Suprapubic skin (tissue), 4 donors: Measurements from ENCODE around the gene TMEM244. TPM values are rescaled to one million over a fixed set of nuclear protein-coding genes. Genes with fewer than 3 reads are reported as not detected.

ENCODE experiments used
- DNase-seq, 2 donors: peaks; one replicate each; pipeline ENCODE4 v3.0.0-alpha.2; 2019; ENCODE audit warnings: low spot score in 2 of 2
- H3K27ac ChIP-seq: fragments of 200-600 bp; sonication (generic); one replicate; pipeline ENCODE4 v1.5.1; 2019
- H3K27me3 ChIP-seq: fragments of 200-600 bp; sonication (generic); one replicate; pipeline ENCODE4 v1.5.1; 2019
- H3K36me3 ChIP-seq: fragments of 200-600 bp; sonication (generic); one replicate; pipeline ENCODE4 v1.5.1; 2019
- H3K4me1 ChIP-seq: fragments of 200-600 bp; sonication (generic); one replicate; pipeline ENCODE4 v1.5.1; 2019
- H3K4me3 ChIP-seq: fragments of 200-600 bp; sonication (generic); one replicate; pipeline ENCODE4 v1.5.1; 2019; ENCODE audit warnings: mild to moderate bottlenecking
- H3K9me3 ChIP-seq: fragments of 200-600 bp; sonication (generic); one replicate; pipeline ENCODE4 v1.5.1; 2019
- EP300 ChIP-seq: sonication (generic); formaldehyde crosslinking; IDR thresholded peaks from one replicate; pipeline ENCODE4 v1.6.1; 2017; ENCODE audit warnings: antibody characterized with exemption
- POLR2A ChIP-seq, 2 donors: fragments of 450-650 bp; IDR thresholded peaks; one replicate each; pipeline ENCODE4 v1.6.1; 2017; ENCODE audit warnings: antibody characterized with exemption in 2 of 2, mild to moderate bottlenecking in 2 of 2, moderate library complexity in 2 of 2
- POLR2AphosphoS5 ChIP-seq, 3 donors: sonication (generic); formaldehyde crosslinking; IDR thresholded peaks; one replicate each; pipeline ENCODE4 v1.6.1; 2017; ENCODE audit warnings: antibody characterized with exemption in 3 of 3
- WGBS: methylation state at CpG from one replicate; pipeline ENCODE4 v1.1.5; 2018; 5-methylcytosine and 5-hydroxymethylcytosine counted together
- total RNA-seq, 4 donors: library from RNA; depleted of rRNA; stranded (reverse); fragments of >200 nt; gene quantifications; one replicate each; pipeline ENCODE4 v1.1.0, GENCODE V29; 2016
- TF ChIP-seq, protein P1 (sequence below), 2 donors: fragments of 200-600 bp in 1 of 2; fragments of 450-650 bp in 1 of 2; sonication (generic) in 1 of 2; IDR thresholded peaks; one replicate each; pipeline ENCODE4 v1.5.1; 2016 to 2019; ENCODE audit warnings: antibody characterized with exemption in 2 of 2, mild to moderate bottlenecking in 1 of 2, moderate library complexity in 1 of 2

TMEM244 gene
- total RNA-seq, 4 donors from 2014 or later, result not detected

- WGBS, result 90% methylated on average over 2 of the region's 2 CpGs
- TF ChIP-seq EP300 (no peak), POLR2A (IDR thresholded peaks at IDR 0.05) (no peak), POLR2AphosphoS5 (IDR thresholded peaks at IDR 0.05) (no peak)
- TF ChIP-seq, protein P1, sequence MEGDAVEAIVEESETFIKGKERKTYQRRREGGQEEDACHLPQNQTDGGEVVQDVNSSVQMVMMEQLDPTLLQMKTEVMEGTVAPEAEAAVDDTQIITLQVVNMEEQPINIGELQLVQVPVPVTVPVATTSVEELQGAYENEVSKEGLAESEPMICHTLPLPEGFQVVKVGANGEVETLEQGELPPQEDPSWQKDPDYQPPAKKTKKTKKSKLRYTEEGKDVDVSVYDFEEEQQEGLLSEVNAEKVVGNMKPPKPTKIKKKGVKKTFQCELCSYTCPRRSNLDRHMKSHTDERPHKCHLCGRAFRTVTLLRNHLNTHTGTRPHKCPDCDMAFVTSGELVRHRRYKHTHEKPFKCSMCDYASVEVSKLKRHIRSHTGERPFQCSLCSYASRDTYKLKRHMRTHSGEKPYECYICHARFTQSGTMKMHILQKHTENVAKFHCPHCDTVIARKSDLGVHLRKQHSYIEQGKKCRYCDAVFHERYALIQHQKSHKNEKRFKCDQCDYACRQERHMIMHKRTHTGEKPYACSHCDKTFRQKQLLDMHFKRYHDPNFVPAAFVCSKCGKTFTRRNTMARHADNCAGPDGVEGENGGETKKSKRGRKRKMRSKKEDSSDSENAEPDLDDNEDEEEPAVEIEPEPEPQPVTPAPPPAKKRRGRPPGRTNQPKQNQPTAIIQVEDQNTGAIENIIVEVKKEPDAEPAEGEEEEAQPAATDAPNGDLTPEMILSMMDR (IDR thresholded peaks at IDR 0.05), result no peak
- no peak for DNase-seq
Observed at GRCh38 chr6:129866688-129867087, 5.6 kb upstream of the TMEM244 start.

GRCh38 chr6:129866256-129866655 is 5.1 kb upstream of the TMEM244 start:
- Histone ChIP-seq H3K27me3 (no peaks in the 10 kb centered on the region), H3K4me1 (no peaks in the 10 kb centered on the region), H3K4me3 (no peak overlapping the region), H3K36me3 (no peaks in the 10 kb centered on the region), H3K27ac (no peak overlapping the region), H3K9me3 (no peaks in the 10 kb centered on the region)
- TF ChIP-seq, protein P1 (IDR thresholded peaks at IDR 0.05), result no peak
- no peak for TF ChIP-seq EP300
- no peak for TF ChIP-seq POLR2AphosphoS5 (IDR thresholded peaks at IDR 0.05)
- no peak for TF ChIP-seq POLR2A (IDR thresholded peaks at IDR 0.05)
- WGBS, result 68% methylated on average over 1 of the region's 1 CpG
- DNase-seq, result no peak

More at GRCh38 chr6:129866688-129867087, 5.6 kb upstream of the TMEM244 start:
- Histone ChIP-seq H3K4me3 (no peak overlapping the region), H3K4me1 (no peaks in the 10 kb centered on the region), H3K27me3 (no peaks in the 10 kb centered on the region), H3K27ac (no peak overlapping the region), H3K9me3 (no peaks in the 10 kb centered on the region), H3K36me3 (no peaks in the 10 kb centered on the region)

- Histone ChIP-seq H3K27me3 (no peaks in the 10 kb centered on the region), H3K4me1 (peaks cover 3% of the 10 kb centered on the region), H3K27ac (no peak overlapping the region), H3K4me3 (no peak overlapping the region), H3K36me3 (no peaks in the 10 kb centered on the region), H3K9me3 (no peaks in the 10 kb centered on the region)
- TF ChIP-seq POLR2AphosphoS5 (IDR thresholded peaks at IDR 0.05) (no peak), POLR2A (IDR thresholded peaks at IDR 0.05) (no peak), EP300 (no peak)
- TF ChIP-seq, protein P1 (IDR thresholded peaks at IDR 0.05), result no peak
- WGBS, result 81% methylated on average over 4 of the region's 4 CpGs
- no peak for DNase-seq
Observed at GRCh38 chr6:129865013-129865412, 3.9 kb upstream of the TMEM244 start.

GRCh38 chr6:129863664-129864063 is 2.5 kb upstream of the TMEM244 start:
- Histone ChIP-seq H3K4me1 (peaks cover 3% of the 10 kb centered on the region), H3K27me3 (no peaks in the 10 kb centered on the region), H3K9me3 (no peaks in the 10 kb centered on the region), H3K36me3 (no peaks in the 10 kb centered on the region), H3K4me3 (no peak overlapping the region), H3K27ac (no peak overlapping the region)
- DNase-seq, result no peak
- whole genome bisulfite sequencing, result 94% methylated on average over 6 of the region's 6 CpGs
- TF ChIP-seq POLR2AphosphoS5 (IDR thresholded peaks at IDR 0.05) (no peak), POLR2A (IDR thresholded peaks at IDR 0.05) (no peak), EP300 (no peak)
- TF ChIP-seq, protein P1 (IDR thresholded peaks at IDR 0.05), result no peak

DNA sequence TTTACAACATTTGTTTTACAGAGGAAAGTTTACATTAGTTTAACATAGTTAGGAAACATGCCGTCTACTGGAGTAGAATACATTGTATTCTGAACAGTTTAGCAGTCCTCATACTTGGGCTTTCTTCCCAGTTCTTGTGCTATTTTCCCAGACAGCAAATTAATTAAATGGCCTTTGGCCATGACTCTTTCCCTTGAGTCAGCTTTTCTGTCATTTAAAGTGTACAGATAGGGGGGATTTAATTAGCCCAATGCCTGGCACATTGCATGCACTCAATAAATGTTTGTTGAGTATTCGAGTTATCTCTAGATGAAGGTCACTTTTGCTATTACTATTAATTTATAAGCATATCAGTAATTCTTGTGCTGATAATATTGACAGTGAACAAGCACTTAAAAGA is 1.6 kb downstream of the TMEM244 start:
- DNase-seq, result no peak
- TF ChIP-seq POLR2A (IDR thresholded peaks at IDR 0.05), result no peak
- no peak for TF ChIP-seq POLR2AphosphoS5 (IDR thresholded peaks at IDR 0.05)
- TF ChIP-seq, protein P1 (IDR thresholded peaks at IDR 0.05), result no peak
- TF ChIP-seq EP300, result no peak

More for the DNA sequence above, 1.6 kb downstream of the TMEM244 start:
- peaks cover 3% of the 10 kb centered on the region for H3K4me1 ChIP-seq
- H3K27me3 ChIP-seq, result no peaks in the 10 kb centered on the region
- WGBS, result 51% methylated on average over 2 of the region's 2 CpGs
- H3K27ac ChIP-seq, result no peak overlapping the region
- no peaks in the 10 kb centered on the region for H3K36me3 ChIP-seq
- no peaks in the 10 kb centered on the region for H3K9me3 ChIP-seq
- no peak overlapping the region for H3K4me3 ChIP-seq
